Activated T-helper 2 cell treated with anti-CD3 and anti-CD28 coated beads, Interferon-gamma antibody, Interleukin-2, Interleukin-4, amounts not matched to agents 10 μg/mL and 5 μg/mL and 100 μg/mL, durations not matched to agents 14 hours and 24 hours and 36 hours (primary cell): ENCODE data around the gene NSF. TPM values are rescaled to one million over a fixed set of nuclear protein-coding genes. Genes with fewer than 3 reads are reported as not detected.

Source experiments
- DNase-seq: peaks from one replicate; pipeline ENCODE4 v3.0.0; 2021; ENCODE audit warnings: low spot score
- H3K27ac Mint-ChIP-seq: one replicate; pipeline ENCODE4 v1.8.0; 2021; ENCODE audit warnings: mixed read lengths
- H3K27me3 Mint-ChIP-seq: one replicate; pipeline ENCODE4 v1.8.0; 2021; ENCODE audit warnings: low read depth, mixed read lengths
- H3K36me3 Mint-ChIP-seq: one replicate; pipeline ENCODE4 v1.8.0; 2021; ENCODE audit warnings: low read depth, mixed read lengths
- H3K4me1 Mint-ChIP-seq: one replicate; pipeline ENCODE4 v1.8.0; 2021; ENCODE audit warnings: low read depth, mixed read lengths
- H3K4me3 Mint-ChIP-seq: one replicate; pipeline ENCODE4 v1.8.0; 2021; ENCODE audit warnings: low read depth, mild to moderate bottlenecking, moderate library complexity, mixed read lengths
- H3K9me3 Mint-ChIP-seq: one replicate; pipeline ENCODE4 v1.8.0; 2021; ENCODE audit warnings: mixed read lengths
- intact Hi-C: fragments of 100-400 bp; cut with micrococcal nuclease; formaldehyde crosslinking; loops from one replicate; pipeline ENCODE4 v1.15.1; 2023
- total RNA-seq: library from RNA; stranded (reverse); gene quantifications from 2 replicates; pipeline ENCODE4 v1.2.3, GENCODE V29; 2022

Gene NSF
- total RNA-seq, 1 donor from 2014 or later, result 27.9 TPM

- intact Hi-C loops, result no loop called here
- H3K9me3 Mint-ChIP-seq, result no peaks in the 10 kb centered on the region
Measured at GRCh38 chr17:46794318-46794717, 203.8 kb downstream of the NSF start.

GRCh38 chr17:46795379-46795952 lies 205.0 kb downstream of the NSF start:
- intact Hi-C loops, result no loop called here
- no peaks in the 10 kb centered on the region for H3K36me3 Mint-ChIP-seq
- H3K27ac Mint-ChIP-seq, result no peak overlapping the region
- peaks cover 15% of the 10 kb centered on the region for H3K27me3 Mint-ChIP-seq
- no peak for DNase-seq
- H3K4me1 Mint-ChIP-seq, result no peaks in the 10 kb centered on the region
- no peak overlapping the region for H3K4me3 Mint-ChIP-seq
- H3K9me3 Mint-ChIP-seq, result no peaks in the 10 kb centered on the region

More at GRCh38 chr17:46794318-46794717, 203.8 kb downstream of the NSF start:
- Mint-ChIP-seq H3K27me3 (peaks cover 15% of the 10 kb centered on the region), H3K4me3 (no peak overlapping the region), H3K36me3 (no peaks in the 10 kb centered on the region), H3K4me1 (no peaks in the 10 kb centered on the region), H3K27ac (no peak overlapping the region)
- no peak for DNase-seq

- no peak for DNase-seq
- intact Hi-C loops, result no loop called here
- peaks cover 9% of the 10 kb centered on the region for H3K27me3 Mint-ChIP-seq
- no peaks in the 10 kb centered on the region for H3K36me3 Mint-ChIP-seq
- H3K27ac Mint-ChIP-seq, result no peak overlapping the region
- H3K4me1 Mint-ChIP-seq, result no peaks in the 10 kb centered on the region
- no peak overlapping the region for H3K4me3 Mint-ChIP-seq
- no peaks in the 10 kb centered on the region for H3K9me3 Mint-ChIP-seq
Measured at GRCh38 chr17:46796084-46796483, 205.6 kb downstream of the NSF start.

- Mint-ChIP-seq H3K36me3 (no peaks in the 10 kb centered on the region), H3K27ac (no peak overlapping the region), H3K9me3 (no peaks in the 10 kb centered on the region), H3K4me1 (no peaks in the 10 kb centered on the region), H3K4me3 (no peak overlapping the region), H3K27me3 (peaks cover 8% of the 10 kb centered on the region)
- intact Hi-C loops, result no loop called here
- DNase-seq, result no peak
Measured at GRCh38 chr17:46796524-46796923, 206.1 kb downstream of the NSF start.

GRCh38 chr17:46796956-46797530 lies 206.6 kb downstream of the NSF start:
- no peak overlapping the region for H3K27ac Mint-ChIP-seq
- DNase-seq, result no peak
- H3K36me3 Mint-ChIP-seq, result no peaks in the 10 kb centered on the region
- H3K4me1 Mint-ChIP-seq, result no peaks in the 10 kb centered on the region
- no peaks in the 10 kb centered on the region for H3K9me3 Mint-ChIP-seq
- intact Hi-C loops, result no loop called here
- no peak overlapping the region for H3K4me3 Mint-ChIP-seq
- H3K27me3 Mint-ChIP-seq, result peaks cover 5% of the 10 kb centered on the region

- Mint-ChIP-seq H3K4me1 (no peaks in the 10 kb centered on the region), H3K9me3 (no peaks in the 10 kb centered on the region), H3K27ac (no peak overlapping the region), H3K4me3 (no peak overlapping the region), H3K36me3 (no peaks in the 10 kb centered on the region), H3K27me3 (peaks cover 4% of the 10 kb centered on the region)
- DNase-seq, result no peak
- intact Hi-C loops, result no loop called here
Measured at GRCh38 chr17:46800573-46800972, 210.1 kb downstream of the NSF start.

- Mint-ChIP-seq H3K9me3 (no peaks in the 10 kb centered on the region), H3K4me1 (no peaks in the 10 kb centered on the region), H3K4me3 (no peak overlapping the region), H3K27me3 (no peaks in the 10 kb centered on the region), H3K36me3 (no peaks in the 10 kb centered on the region), H3K27ac (no peak overlapping the region)
- intact Hi-C loops, result no loop called here
- no peak for DNase-seq
Measured at GRCh38 chr17:46802800-46803199, 212.3 kb downstream of the NSF start.

- Mint-ChIP-seq H3K4me3 (no peak overlapping the region), H3K36me3 (no peaks in the 10 kb centered on the region), H3K27ac (no peak overlapping the region), H3K4me1 (no peaks in the 10 kb centered on the region), H3K9me3 (no peaks in the 10 kb centered on the region), H3K27me3 (peaks cover 1% of the 10 kb centered on the region)
- no peak for DNase-seq
- intact Hi-C loops, result no loop called here
Measured at GRCh38 chr17:46803544-46803943, 213.1 kb downstream of the NSF start.

- intact Hi-C loops, result no loop called here
- Mint-ChIP-seq H3K4me1 (no peaks in the 10 kb centered on the region), H3K9me3 (no peaks in the 10 kb centered on the region), H3K27ac (no peak overlapping the region), H3K4me3 (no peak overlapping the region), H3K36me3 (no peaks in the 10 kb centered on the region), H3K27me3 (peaks cover 2% of the 10 kb centered on the region)
- no peak for DNase-seq
Measured at GRCh38 chr17:46805771-46806170, 215.3 kb downstream of the NSF start.

Other genes starting within 250 kb of the NSF start
- 12.8 and 15.6 TPM in 2 replicates for gene ARL17B, start 228.9 kb upstream of the NSF start, total RNA-seq
- gene LRRC37A2, start 78.2 kb upstream of the NSF start, total RNA-seq, result 8.8 and 8.9 TPM in 2 replicates
- 22.4 and 24.6 TPM in 2 replicates for gene ARL17A, start 11.0 kb upstream of the NSF start, total RNA-seq
- 0.07 TPM in 1 of 2 replicates, not detected in the other for gene WNT3, start 228.0 kb downstream of the NSF start, total RNA-seq